NOMO-1 treated with DMSO at 0.1 percent for 48 hours (cell line): Measurements from ENCODE around the gene FAM89B.
A peak's percentile ranks its signal among the peaks of the same experiment; 100 is the strongest.

Source experiments
- DNase-seq: peaks from one replicate; lab custom pipeline; 2025; ENCODE audit not compliant: unreplicated experiment; lab: John Stamatoyannopoulos, UW

Gene FAM89B

DNA sequence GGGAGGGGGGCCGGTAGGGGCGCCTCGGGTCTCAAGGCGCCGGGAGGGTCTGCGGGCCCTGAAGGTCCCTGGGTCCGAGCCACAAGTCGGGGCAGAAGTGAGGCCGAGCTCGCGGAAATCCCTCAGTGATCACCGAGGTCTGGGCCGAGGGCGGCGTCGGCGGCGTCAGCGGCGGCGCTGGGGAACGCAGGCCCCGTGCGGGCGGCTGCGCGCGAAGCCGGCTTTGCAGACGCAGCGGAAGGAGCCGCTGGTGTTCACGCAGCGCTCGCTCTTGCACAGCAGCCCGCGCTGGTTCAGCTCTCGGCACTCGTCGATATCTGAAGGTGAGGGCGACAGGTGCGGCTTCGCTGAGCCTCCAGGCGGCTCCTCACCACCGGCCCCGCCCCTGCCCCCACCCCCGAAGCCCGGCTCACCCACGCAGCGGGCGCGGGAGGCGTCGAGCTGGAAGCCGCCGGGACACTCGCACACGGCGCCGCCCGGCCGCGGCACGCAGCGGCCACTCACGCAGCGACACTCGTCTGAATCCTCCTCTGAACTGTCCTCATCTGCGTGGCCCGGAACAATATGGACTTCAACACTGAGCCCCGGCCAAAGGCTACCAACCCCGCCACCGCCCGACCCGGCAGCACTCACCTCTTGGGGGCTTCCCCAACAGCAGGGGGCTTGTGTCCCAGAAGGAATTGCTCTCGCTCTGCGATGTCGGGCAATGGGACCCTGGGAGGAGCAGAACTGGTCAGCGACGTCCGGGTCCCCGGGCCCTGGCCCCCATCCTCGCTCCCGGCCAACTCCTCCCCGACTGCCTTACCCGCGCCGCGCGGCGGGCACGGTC lies 33.2 kb upstream of the FAM89B start:
- DNase-seq: no peak

DNA sequence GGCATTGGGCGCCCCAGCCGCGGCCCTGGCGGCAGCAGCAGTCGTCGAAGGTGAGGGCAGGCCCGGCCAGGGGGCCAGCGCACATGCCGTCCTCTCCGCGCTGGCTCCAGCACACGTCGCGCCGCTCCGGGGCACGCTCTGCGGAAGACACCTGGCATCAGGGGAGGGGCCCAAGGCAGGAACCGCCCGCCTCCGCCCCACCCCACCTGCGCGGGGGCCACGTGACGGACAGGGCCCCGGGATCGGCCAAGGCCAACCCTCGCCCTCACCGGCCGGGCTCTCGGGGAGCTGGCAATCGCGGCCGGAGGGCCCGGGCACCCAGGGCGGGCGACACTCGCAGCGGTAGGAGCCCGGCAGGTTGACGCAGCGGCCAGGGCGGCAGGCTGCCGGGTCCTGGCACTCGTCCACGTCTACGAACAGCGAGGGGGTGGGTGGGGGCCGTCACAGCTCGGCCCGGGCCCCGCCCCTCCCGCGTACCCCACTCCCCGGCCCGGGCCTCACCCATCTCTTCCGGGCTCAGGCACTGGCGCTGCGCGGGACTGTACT lies 32.5 kb upstream of the FAM89B start:
- DNase-seq: no peak

DNA sequence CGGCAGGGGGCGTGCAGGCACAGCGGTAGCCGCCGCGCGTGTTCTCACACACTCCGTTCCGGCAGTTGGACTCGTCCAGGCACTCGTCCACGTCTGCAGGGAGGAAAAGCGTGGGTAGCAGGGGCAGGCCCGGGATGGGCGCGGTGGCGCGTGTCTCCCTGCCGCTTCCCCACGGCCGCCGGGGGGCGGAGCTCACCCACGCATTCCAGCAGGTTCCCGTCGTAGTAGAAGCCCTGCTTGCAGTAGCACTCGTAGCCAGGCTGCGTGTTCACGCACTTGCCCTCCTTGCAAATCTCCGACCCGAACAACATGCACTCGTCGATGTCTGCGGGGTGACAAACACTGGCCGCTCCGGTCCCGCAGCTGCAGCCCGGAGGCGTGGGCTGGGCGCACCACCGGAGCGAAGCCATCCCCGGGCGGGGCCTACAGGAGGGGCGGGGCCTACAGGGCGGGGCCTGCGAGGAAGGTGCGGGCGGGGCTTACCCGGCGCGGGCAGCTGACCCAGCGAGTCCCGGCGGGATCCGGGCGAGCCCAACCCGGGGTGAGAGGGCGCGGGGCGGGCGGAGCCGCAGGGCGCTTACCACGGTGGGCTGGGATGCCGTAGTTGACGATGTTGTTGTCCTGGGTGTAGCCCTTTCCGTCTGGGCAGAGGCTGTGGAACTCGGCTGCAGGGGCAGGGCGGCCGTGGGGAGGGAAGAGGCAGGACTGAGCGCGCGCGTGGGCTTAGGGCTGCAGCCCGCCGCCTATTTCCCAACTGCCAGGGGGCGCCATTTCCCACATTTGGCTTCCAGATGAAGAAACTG lies 31.8 kb upstream of the FAM89B start:
- peak; percentile 90 for DNase-seq

DNA sequence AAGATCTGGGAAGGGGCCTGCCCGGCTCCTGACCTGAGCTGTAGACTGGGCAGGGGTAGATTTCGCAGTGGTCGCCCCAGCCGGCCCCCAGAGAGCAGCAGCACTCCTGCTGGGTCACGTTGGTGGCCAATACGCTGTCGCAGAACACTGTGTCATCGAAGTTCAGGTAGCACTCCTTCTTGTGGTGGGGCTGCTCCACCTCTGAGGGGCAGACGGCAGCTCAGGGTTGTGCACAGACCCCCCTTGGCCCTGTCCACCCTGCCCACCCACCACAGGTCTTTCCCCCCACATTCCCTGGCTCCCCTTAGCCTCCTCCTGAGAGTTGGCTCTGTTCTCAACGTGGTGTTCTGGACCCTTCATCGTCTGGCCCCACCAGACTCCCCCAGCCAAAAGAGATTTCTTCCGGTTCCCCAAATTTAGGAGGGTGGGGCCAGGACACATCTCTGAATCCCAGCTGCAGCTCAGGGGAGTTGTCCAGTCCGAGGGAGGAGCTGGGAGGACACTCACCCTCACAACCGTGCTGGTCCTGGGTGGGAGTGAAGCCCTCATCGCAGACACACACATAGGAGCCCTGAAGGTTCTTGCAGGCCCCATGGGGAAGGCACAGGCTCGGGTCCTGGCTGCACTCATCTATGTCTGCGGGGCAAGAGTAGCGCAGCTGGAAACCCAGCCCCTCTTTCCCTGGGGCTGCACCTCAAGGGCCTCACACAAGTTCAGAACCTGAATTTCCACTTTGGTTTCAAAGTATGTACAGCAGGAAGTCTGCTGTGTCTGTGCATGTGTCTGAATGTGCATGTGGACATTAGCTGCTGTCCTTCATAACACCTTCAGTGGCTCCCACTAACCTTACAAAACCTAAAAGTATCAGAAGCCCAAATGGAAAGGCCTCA lies 31.0 kb upstream of the FAM89B start:
- DNase-seq: no peak

DNA sequence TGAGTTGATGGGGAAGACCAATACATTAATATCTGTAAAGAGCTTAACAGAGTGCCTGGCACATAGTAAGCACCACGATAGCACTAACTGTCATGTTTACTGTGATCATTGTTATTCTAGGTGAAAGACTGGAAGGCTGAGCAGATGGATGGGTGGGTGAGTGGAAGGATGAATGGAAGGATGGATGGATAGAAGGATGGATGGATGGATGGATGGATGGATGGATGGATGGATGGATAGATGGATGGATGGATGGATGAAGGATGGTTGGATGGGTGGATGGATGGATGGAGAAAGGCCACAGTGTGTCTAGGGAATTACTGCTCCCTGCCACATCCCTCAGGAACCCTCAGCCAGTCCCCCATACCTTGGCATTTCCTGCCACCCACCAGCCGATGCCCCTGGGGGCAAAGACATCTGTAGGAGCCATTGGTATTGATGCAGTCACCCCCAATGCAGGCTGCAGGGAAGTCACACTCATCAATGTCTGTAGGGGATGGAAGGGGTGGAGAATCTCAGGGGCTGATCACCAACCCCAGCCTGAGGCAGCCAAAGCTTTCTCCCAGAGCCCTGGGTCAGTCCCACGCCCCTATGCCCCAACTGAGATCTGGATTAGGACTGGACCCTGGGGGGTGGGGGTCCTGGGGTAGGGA lies 29.5 kb upstream of the FAM89B start:
- no peak for DNase-seq

DNA sequence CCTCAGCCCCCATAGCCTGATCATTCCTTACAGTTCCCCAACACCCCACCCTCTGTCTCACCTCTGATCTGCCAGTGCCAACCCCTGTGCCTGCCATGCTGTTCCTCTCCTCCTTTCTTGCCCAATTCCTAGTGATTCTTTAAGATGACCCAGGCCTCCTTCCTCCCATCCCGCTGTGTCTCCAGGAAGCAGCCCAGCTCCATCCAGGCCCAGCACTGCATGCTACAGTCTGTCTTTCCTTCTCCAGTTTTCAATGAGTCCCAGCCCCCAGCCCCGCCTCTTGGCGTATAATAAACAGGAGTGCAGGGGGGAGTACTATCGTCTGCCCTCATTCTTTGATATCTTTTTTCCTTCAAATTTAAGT lies 26.5 kb upstream of the FAM89B start:
- DNase-seq: no peak

DNA sequence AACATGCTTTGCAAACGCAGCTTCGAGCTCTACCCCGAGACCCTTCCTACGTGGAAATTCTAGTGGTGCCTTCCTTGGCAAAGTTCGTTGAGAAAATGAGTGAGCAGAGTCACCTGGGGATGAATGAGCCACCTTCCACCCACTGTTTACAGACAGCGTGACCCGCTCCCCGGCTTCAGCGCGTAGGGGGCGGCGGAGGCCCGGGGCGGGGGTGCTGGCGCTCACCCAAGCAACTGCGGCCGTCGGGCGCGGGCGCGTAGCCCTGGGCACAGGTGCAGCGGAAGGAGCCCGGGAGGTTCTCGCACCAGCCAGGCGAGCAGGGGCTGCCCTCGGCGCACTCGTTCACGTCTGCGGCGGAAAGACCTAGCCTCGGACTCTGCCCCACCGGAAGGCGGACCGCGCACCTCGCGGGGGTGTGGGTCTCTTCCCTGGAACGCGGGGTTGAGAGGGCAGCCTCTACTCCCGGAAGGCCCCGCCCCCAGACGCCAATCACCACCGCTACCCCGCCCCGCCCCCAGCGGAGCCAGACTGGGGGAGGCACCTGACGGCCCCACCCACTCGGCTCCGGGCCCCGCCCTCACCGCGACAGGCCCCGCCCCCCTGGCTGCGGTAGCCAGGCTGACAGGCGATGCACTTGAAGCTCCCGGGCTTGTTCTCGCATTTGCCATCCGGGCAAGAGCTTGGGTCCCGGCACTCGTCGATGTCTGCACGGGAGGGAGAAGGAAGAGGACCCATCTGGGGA lies 25.9 kb upstream of the FAM89B start:
- peak; percentile 65 for DNase-seq

DNA sequence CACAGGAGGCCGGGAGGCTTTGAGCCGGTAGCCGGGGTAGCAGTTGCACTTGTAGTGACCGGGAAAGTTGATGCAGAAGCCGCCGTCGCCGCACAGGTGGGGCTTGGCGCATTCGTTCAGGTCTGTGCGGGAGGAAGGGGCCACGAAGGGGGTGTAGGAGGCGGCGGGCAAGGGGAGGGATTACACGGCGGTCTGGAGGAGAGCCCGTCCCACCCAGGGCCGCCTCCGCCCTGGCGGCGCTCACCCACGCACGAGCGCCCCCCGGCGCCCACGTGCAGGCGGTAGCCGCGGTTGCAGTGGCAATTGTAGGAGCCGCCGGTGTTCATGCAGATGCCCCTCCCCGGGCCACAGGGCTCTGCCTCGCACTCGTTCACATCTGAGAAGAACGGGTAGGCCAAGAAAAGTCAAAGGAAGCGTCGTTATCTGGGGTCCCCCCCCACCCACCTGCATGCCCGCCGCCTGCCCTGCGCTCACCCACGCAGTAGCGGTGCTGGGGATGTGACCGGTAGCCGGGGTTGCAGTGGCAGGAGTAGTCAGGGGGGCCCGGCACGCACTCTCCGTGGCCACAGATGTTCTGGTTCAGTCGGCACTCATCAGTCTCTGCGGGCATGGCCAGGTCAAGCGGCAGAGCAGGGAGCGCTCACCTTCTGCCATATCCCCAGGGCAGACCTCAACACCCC lies 24.8 kb upstream of the FAM89B start:
- DNase-seq: no peak

DNA sequence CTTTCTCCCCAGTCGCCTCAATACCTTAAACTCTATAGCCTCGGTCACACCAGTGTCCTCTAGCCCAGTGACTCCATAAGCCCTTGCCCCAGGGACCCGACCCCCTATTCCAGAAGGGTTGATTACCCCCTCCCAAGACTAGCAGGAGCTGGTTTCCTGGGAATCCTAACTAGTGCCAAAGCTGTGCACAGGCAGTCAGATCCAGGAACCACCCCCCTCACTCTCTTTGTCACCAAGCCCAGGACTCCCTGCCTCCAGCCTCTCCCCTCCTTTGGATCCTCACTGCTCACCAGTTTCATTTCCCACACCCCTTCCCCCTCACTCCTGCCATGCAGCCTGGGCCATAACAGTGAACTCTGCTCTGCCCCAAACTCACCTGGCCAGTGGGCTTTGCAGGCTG lies 23.9 kb upstream of the FAM89B start:
- DNase-seq: no peak

DNA sequence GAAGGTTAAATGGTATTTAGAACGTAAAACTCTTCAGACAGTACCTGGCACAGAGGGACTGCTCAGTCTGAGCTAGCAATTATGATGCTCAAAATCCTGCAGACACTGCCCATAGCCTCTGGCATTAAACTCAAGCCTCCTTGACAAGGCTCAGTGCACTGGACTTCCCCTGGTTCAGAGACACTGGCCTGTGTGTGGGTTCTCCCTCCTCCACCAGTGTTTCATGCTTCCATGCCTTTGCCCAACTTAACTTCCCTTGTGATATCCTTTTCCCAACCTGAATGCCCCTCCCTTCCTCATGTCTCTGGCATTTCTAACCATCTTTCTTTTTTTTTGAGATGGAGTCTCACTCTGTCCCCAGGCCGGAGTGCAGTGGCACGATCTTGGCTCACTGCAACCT lies 23.2 kb upstream of the FAM89B start:
- DNase-seq: no peak

DNA sequence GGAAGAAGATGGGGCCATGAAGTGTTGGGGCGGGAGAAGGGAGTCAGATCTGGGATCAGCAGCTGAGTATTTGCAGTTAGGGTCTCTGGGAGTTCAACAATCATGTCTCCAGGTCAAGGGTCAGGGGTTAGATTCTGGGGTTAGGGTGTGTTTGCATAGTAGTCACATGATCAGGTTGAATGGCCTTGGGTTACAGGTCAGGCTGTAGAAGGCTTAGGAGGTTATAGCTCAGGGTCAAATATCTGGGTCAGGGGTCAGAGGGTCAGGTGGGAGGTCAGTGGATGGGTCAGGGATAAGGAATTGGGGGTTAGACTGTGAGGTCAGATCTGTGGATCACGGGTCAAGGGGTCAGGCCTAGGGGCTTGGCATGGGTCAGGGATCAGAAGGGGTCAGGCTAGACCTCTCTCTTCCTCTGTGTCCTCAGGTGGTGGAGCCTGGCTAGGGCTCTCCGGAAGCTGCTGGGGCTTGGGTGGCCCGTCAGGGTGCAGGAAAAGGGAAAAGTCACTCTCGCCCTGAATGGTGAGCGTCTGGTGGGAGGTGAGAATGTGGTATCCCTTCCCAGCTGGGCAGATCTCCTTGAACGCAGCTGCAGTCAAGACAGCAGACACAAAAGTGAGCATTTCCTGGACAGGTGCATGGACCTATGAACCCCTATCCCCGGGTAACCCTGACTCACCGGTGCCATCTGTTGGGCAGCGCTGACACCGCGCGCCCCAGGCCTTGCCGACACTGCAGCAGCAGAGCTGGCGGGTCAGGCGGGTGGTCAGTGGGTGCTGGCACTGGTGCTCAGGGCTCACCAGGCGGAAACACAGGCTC lies 20.6 kb upstream of the FAM89B start:
- peak; percentile 55 for DNase-seq

DNA sequence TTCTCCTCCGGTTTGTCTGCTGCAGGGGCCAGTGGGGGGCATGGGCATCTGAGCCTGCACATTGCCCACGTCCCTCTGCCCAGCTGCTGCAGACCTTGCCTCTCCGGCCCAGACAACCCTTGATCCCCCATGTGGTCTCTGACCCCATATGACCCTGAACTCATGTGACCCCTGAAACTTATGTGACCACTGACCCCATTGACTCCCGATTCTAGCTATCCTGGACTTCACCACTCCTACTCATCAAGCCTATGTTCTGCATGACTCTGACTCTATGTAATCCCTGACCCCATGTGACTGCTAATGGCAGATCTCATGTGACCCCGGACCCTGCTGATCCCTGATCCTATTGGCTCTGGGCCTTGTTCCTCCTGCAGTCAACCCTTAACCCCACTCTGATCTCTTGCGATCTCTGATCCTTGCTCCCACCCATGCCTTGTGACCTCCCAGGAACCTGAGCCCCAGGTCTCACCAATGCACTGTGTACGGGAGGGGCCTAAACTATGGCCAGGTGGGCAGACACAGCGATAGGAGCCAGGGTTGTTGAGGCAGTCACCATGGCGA lies 19.9 kb upstream of the FAM89B start:
- no peak for DNase-seq

DNA sequence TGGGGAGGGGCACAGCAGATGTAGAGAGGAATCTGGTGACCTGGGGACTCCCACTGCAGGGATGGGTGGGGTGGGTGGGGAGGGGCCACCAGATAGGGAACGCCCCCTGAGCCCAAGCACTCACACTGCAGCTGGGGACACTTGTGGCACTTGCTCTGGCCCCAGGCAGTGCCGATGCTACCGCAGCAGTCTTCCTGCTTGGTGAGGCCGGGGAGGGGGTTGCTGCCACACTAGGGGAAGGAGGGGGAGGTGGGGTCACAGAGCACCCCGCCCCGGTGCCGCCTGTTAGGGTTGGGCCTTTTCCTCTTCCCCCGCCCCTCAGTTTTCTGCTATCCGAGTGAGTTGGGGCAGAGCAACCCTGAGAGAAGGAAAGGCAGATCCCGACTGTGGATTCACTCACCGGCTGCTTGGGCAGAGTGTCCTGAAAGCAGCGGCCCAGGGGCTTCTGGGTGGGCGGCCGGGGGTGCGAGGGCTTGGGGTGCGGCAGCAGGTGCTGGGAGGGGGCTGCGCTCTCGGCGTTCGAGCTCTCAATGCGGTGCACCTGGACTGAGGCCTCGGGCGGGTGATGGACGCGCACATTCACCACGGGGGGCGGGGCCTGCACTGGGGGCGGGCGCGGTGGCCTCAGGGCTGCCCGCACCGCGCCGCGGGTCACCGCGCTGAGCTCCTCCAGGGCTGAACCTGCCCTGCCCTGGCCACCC lies 18.9 kb upstream of the FAM89B start:
- no peak for DNase-seq

DNA sequence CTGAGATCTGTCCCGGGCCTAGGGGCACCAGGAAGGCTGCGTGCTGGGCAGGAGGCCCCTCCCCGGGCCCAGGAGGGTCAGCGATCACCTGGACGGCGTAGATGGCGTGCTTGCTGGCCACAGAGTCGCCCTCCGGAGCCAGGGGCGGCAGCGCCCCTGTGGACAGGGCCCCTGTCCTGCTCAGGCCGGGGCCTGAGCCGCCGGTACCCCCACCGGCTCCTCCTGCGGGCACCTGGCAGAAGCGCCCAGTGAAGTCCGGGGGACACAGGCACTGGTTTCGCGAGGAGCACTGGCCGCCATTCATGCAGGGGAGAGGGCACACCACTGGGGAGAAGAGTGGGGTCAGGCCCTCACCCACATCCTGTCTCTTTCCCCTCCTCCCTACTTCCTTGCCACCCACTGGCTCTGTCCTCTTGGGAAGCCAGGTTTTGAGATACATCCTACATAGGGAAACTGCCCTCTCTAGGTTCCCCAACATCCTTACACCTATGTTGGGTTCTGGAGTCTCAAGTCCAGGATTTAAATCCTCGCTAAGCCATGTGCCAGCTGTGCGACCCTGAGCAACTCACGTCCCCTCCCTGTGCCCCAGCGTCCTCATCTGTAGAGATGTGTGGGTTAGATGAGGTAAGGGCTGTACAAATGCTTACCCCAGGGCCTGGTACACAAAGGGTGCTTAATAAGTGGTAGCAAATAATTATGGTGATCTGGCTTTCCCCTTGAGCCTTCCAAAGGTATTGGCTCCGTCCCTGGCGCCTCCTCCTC lies 18.1 kb upstream of the FAM89B start:
- DNase-seq: no peak

DNA sequence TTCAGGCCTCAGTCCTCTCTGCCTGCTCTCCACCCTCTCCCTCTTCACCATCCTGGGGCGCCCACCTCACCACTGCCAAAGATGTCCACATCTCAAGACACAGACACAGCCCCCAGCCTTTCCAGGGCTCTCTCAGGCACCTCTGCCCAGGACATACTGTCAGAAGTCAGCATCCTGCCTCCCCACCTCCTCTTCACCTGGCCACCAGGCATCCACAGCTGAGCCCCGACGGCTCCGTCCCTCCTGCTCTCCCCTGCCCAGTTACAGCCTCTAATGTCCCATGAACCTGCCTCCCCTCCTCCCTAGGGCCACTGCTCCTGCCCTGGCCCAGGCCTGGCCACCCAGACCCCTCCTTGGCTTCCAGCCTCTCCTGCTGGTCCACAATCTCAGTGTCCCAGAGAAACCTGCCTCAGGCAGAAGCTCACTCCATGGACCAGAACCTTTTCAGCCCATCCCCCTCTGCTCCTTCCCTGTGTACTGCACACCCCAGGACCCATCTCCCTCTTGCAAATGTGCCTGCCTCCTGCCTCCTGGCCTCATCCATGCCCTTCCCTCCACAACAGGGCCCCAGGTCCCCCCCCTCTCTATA lies 17.4 kb upstream of the FAM89B start:
- DNase-seq: no peak

DNA sequence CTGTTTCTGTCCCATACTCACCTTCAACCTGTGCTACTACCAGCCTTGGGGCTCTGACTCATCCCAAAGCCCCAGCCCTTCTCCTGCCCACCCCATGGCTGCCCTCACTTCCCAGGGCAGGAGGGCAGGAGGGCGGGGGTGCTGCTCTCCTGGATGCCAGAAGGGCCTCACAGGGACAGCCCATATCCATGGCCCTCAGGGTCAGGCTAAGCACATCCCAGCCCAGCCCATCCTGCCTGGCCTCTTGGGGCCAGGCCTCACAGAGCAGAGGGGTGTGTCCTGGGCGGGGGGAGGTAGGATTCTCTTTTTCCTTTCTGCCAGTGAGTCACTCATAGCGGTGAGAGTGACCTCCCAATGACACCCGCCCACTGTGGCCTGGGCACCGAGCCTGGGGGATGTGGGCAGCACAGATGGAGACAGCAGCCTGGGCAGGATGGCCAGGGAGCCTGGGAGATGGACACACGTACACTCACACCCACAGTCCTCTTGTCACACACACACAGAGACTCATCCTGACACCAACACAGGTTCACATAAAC lies 16.6 kb upstream of the FAM89B start:
- no peak for DNase-seq
